Fibroblast of pulmonary artery (primary cell): ENCODE data around the gene KRTAP10-12.
"Not testable (repeated sequence)": the region's sequence is repeated elsewhere in the genome, so short reads cannot be mapped to it uniquely, and the experiment has no call there.

Experiments used
- DNase-seq: peaks from one replicate; pipeline ENCODE4 v3.0.0-alpha.2; 2010; ENCODE audit warnings: low read depth
- H3K4me3 ChIP-seq: replicated peaks from 2 replicates; pipeline ENCODE4 v1.5.1; 2011; ENCODE audit warnings: low read depth, mild to moderate bottlenecking, control low read depth, low read length, moderate library complexity
- TF ChIP-seq, protein P1 (sequence below): IDR thresholded peaks from 2 replicates; pipeline ENCODE4 v1.5.1; 2011; ENCODE audit warnings: mild to moderate bottlenecking, control low read depth, low read length, inconsistent platforms; ENCODE audit errors: missing control alignments

Gene KRTAP10-12, protein sequence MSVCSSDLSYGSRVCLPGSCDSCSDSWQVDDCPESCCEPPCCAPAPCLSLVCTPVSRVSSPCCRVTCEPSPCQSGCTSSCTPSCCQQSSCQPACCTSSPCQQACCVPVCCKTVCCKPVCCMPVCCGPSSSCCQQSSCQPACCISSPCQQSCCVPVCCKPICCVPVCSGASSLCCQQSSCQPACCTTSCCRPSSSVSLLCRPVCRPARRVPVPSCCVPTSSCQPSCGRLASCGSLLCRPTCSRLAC

DNA sequence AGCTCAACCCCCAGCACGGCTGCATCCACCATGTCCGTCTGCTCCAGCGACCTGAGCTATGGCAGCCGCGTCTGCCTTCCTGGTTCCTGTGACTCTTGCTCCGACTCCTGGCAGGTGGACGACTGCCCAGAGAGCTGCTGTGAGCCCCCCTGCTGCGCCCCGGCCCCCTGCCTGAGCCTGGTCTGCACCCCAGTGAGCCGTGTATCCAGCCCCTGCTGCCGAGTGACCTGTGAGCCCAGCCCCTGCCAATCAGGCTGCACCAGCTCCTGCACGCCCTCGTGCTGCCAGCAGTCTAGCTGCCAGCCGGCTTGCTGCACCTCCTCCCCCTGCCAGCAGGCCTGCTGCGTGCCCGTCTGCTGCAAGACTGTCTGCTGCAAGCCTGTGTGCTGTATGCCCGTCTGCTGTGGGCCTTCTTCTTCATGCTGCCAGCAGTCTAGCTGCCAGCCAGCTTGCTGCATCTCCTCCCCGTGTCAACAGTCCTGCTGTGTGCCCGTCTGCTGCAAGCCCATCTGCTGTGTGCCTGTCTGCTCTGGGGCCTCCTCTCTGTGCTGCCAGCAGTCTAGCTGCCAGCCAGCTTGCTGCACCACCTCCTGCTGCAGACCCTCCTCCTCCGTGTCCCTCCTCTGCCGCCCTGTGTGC, at the start of gene KRTAP10-12:
KRTAP10-12 (plus strand) TSS at position 1 of the 639 bp plus-strand sequence; CDS start at position 31, 30 bp downstream.
- H3K4me3 ChIP-seq, DNase-seq: not testable (repeated sequence)

DNA sequence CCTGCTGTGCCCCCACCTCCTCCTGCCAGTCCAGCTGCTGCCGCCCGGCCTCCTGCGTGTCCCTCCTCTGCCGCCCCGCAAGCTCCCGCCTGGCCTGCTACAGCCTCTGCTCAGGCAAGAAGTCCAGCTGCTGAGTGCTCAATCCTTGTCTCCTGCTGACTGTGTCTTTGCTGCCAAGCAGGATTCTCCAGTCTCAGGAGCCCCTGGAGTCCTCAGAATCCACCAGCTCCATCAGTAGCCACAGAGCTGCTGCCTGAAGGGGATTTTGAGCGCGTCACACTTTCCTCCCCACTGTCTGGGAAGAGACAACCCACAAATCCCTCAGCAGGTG, 49.8 kb upstream of the KRTAP10-12 start:
- no peak for DNase-seq
- TF ChIP-seq, protein P1, sequence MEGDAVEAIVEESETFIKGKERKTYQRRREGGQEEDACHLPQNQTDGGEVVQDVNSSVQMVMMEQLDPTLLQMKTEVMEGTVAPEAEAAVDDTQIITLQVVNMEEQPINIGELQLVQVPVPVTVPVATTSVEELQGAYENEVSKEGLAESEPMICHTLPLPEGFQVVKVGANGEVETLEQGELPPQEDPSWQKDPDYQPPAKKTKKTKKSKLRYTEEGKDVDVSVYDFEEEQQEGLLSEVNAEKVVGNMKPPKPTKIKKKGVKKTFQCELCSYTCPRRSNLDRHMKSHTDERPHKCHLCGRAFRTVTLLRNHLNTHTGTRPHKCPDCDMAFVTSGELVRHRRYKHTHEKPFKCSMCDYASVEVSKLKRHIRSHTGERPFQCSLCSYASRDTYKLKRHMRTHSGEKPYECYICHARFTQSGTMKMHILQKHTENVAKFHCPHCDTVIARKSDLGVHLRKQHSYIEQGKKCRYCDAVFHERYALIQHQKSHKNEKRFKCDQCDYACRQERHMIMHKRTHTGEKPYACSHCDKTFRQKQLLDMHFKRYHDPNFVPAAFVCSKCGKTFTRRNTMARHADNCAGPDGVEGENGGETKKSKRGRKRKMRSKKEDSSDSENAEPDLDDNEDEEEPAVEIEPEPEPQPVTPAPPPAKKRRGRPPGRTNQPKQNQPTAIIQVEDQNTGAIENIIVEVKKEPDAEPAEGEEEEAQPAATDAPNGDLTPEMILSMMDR: no peak
- no peak overlapping the region for H3K4me3 ChIP-seq

DNA sequence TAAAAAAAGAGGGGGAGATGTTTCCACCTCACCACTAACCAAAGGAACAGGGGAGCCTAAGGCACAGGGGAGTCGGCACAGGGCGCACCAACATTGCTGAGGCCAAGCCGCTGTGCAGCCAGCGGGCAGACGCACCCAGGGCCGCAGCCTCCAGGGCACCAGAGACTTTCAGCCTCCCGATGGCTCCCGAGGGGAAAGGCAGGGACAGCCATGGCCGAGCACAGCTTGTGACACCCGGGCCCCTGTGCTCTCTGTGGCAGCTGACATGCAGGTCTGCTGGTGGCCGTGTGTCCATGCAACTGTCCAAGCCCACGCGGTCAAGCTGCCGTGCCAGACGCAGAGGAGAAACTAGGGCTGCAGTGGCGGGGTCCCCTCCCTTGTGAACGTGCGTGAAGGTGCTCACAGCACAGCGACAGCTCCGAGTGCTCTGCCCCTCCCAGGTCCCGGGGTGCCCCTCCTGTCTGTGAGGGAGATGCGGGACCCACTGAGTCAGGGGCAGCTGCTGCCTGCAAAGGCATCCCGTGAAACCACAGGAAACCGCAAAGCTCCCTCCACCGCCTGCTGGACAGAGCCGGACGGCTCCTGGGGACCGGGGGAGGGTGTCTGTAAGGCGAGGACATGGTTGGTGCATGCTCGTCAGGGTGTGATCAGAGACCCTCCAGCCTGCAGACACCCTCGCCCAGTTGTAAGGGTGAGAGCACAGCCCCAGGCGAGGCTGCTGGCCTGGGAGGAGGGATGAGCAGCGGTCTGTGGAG, 48.2 kb upstream of the KRTAP10-12 start:
- no peak overlapping the region for H3K4me3 ChIP-seq
- DNase-seq: no peak
- TF ChIP-seq, protein P1: no peak

DNA sequence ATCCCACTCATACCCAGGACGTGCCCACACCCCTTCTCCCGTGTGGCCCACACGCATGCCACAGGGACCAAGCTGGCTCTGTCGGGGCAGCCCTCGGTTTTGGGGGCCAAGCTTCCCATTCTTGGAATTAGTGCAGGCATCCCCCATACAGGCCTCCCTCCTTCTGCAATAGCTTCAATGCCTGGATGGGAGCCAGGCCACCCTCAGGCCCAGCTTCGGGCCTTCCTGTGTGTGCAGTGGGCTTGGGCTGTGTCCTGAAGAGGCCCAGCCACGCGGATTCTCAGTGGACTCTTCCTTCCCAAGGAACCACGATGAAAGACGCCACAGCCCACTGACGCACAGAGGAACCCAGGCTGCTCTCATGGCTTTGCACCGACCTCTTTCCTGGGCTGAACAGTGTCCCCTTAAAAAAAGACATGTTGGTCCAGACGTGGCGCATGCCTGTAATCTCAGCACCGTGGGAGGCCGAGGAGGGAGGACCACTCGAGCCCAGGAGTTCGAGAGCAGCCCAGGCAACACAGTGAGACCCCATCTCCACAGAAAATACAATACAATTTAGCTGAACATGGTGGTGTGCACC, 47.4 kb upstream of the KRTAP10-12 start:
- DNase-seq: no peak
- TF ChIP-seq, protein P1: no peak
- H3K4me3 ChIP-seq: no peak overlapping the region

DNA sequence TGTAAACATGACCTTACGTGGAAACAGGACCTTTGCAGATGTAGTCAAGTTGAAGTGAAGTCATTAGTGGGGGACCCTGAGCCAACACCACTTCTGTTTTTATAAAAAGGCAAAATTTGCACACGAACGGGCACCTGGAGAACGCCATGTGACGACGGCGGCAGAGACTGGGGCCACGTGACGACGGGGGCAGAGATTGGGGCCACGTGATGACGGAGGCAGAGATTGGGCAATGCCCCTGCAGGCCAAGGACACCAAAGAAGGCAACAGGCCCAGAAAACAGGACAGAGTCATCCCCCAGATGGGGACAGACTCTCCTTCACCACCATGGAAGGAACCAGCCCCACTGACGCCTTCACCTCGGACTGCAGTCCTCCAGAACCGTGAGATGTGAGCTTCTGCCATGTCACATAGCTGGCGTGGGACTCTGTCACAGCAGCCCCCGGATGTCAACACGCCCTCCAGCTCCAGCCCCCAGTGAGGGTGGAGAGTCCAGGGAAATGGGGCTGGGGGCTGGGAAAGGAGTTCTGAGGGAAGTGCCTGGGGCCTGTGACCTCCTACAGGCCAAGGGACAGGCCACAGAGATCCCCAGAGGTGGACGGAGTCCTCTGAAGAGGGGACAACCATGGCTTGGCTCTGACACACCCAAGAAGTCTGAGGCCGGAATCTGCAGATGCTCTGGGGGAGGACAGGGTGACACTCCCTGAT, 46.6 kb upstream of the KRTAP10-12 start:
- TF ChIP-seq, protein P1: no peak
- no peak for DNase-seq
- H3K4me3 ChIP-seq: no peak overlapping the region

DNA sequence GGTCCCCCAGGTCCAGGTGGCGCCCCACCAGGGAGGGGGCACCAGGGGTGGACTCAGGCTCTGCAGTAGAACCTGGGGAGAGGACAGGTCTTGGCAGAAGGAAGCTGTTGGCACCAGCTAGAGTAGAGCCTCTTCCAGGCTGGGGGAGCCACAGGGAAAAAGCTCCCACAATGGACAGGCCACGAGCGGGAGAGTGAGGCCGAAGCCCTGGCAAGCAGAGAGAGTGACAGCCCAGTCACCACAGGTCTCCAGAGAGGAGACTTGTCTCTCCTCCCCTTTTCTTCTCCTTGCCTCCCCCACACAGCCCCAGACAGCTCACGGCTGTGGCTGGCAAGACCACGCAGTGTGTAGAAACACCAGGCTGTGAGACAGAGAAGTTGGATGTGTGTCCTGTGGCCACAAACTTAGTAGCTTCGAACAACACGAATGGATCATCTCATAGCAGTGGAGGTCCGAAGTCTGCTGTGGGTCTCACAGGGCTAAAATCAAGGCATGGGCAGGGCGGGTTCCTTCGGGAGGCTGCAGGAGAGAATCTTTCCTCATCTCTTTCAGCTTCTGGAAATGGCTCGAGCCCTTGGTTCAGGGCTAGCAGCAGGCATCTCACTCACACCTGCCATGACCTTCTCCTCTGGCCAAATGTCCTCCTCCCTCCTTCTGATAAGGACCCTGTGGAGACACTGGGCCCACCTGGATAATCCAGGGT, 45.8 kb upstream of the KRTAP10-12 start:
- H3K4me3 ChIP-seq: no peak overlapping the region
- TF ChIP-seq, protein P1: no peak
- no peak for DNase-seq
